ENCODE measurements around the gene SH3RF3. TPM values are rescaled to one million over a fixed set of nuclear protein-coding genes. Genes with fewer than 3 reads are reported as not detected.

The SH3RF3 gene
- total and polyA plus RNA-seq, 9 of the 15 experiments (the other 6 are each of a cell fraction or from before 2014, with no cell fraction given): 0.02 TPM; not detected in 8

DNA sequence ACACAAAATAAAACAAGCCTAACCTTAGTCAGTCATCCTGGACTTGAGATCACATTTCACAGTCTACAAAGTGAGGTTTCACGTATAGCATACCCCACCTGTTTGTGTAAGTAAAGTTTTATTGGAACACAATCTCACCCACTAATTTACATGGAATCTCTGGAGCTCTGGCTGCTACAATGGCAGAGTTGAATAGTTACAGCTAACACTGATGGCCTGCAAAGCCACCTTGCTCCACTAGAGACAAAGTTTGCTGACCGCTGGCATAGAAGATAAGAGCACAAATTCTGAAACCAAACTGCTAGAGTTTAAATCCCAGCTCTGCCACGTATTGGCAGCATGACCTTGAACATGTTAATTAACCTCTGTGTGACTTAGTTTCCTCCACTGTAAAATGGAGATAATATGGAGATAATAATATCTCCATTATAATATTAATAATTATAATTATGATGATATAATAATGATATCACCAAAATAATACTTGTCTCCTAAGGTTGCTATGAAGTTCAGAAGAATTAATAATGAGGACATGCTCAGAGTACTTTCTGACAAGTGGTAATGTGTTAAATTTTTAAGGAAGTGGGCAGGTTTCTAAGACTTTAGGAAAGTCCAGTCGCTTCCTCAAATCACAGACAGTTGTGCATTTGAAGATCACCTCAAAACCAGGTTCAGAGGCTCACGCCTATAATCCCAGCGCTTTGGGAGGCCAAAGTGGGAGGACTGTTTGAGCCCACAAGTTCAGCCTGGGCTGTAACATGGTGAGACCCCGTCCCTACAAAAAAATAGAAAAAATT is 204.6 kb downstream of the SH3RF3 start:
- Histone ChIP-seq H3K36me3 (ENCODE audit: control insufficient read depth, insufficient read depth, low read length) (no peaks in the 10 kb centered on the region), H3K27me3 (ENCODE audit: control insufficient read depth in 2 of 2, insufficient read depth in 2 of 2, low read length in 2 of 2) (peaks cover 13 to 46% of the 10 kb centered on the region in 2 experiments; a peak in 4 of 5 replicates), H3K4me3 (no peak overlapping the region), H3K9me1 (ENCODE audit: control insufficient read depth, insufficient read depth, low read length) (no peaks in the 10 kb centered on the region), H3K9me3 (replicated peaks; ENCODE audit: control insufficient read depth, insufficient read depth, low read depth, low read length) (no peaks in the 10 kb centered on the region), H4K20me1 (replicated peaks; ENCODE audit: control insufficient read depth, insufficient read depth, low read length) (no peaks in the 10 kb centered on the region), H3K4me2 (ENCODE audit: insufficient read depth, low read length) (no peak overlapping the region), H3K27ac (ENCODE audit: extremely low read depth, low read depth, low read length) (no peak overlapping the region), H3K79me2 (ENCODE audit: control insufficient read depth, insufficient read depth, low read length) (no peaks in the 10 kb centered on the region), H3K9ac (ENCODE audit: insufficient read depth in 1 of 2, low read depth in 2 of 2, low read length in 2 of 2) (no peak overlapping the region), H3K4me1 (replicated peaks in 1 of 2; ENCODE audit: control insufficient read depth in 2 of 2, insufficient read depth in 2 of 2, low read length in 2 of 2) (no peaks in the 10 kb centered on the region; a peak in 1 of 5 replicates), H2AFZ (ENCODE audit: low read depth, low read length) (no peak overlapping the region)
- intact Hi-C loops (cut with micrococcal nuclease): no loop called here
- ChIA-PET CTCF (ENCODE audit: low intra/inter-chr PET ratio) (no interaction called here), POLR2A (no interaction called here)
- under 1% methylated on average over 7 of the region's 7 CpGs for WGBS (ENCODE audit: insufficient coverage, low coverage, missing lambda C conversion rate)
- BruUV-seq (replicated peaks): no TSS peak
- FAIRE-seq: no peak
- in situ Hi-C loops (cut with MboI): no loop called here
- ATAC-seq: peak; percentile 65; the same call in 2 of the 3 replicates
- DNase-seq (ENCODE audit: extremely low read depth in 1 of 4, low spot score in 3 of 4): no peak
- TF ChIP-seq SREBF1 (IDR thresholded peaks at IDR 0.05; ENCODE audit: borderline replicate concordance, low read depth, low read length) (no peak), ZNF785 (CRISPR knock-in tag; IDR thresholded peaks at IDR 0.05) (no peak), ZNF175 (CRISPR knock-in tag; IDR thresholded peaks at IDR 0.05; ENCODE audit: low read depth) (no peak), HDAC1 (IDR thresholded peaks at IDR 0.05) (no peak), HDAC2 (IDR thresholded peaks at IDR 0.05) (no peak)
- TF ChIP-seq, protein P1, sequence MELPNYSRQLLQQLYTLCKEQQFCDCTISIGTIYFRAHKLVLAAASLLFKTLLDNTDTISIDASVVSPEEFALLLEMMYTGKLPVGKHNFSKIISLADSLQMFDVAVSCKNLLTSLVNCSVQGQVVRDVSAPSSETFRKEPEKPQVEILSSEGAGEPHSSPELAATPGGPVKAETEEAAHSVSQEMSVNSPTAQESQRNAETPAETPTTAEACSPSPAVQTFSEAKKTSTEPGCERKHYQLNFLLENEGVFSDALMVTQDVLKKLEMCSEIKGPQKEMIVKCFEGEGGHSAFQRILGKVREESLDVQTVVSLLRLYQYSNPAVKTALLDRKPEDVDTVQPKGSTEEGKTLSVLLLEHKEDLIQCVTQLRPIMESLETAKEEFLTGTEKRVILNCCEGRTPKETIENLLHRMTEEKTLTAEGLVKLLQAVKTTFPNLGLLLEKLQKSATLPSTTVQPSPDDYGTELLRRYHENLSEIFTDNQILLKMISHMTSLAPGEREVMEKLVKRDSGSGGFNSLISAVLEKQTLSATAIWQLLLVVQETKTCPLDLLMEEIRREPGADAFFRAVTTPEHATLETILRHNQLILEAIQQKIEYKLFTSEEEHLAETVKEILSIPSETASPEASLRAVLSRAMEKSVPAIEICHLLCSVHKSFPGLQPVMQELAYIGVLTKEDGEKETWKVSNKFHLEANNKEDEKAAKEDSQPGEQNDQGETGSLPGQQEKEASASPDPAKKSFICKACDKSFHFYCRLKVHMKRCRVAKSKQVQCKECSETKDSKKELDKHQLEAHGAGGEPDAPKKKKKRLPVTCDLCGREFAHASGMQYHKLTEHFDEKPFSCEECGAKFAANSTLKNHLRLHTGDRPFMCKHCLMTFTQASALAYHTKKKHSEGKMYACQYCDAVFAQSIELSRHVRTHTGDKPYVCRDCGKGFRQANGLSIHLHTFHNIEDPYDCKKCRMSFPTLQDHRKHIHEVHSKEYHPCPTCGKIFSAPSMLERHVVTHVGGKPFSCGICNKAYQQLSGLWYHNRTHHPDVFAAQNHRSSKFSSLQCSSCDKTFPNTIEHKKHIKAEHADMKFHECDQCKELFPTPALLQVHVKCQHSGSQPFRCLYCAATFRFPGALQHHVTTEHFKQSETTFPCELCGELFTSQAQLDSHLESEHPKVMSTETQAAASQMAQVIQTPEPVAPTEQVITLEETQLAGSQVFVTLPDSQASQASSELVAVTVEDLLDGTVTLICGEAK (IDR thresholded peaks at IDR 0.05): peak; percentile 56; the same call in 1 of the 2 replicates
- TF ChIP-seq, protein P1 (CRISPR knock-in tag; IDR thresholded peaks at IDR 0.05): no peak
- TF ChIP-seq, protein P2, sequence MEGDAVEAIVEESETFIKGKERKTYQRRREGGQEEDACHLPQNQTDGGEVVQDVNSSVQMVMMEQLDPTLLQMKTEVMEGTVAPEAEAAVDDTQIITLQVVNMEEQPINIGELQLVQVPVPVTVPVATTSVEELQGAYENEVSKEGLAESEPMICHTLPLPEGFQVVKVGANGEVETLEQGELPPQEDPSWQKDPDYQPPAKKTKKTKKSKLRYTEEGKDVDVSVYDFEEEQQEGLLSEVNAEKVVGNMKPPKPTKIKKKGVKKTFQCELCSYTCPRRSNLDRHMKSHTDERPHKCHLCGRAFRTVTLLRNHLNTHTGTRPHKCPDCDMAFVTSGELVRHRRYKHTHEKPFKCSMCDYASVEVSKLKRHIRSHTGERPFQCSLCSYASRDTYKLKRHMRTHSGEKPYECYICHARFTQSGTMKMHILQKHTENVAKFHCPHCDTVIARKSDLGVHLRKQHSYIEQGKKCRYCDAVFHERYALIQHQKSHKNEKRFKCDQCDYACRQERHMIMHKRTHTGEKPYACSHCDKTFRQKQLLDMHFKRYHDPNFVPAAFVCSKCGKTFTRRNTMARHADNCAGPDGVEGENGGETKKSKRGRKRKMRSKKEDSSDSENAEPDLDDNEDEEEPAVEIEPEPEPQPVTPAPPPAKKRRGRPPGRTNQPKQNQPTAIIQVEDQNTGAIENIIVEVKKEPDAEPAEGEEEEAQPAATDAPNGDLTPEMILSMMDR (IDR thresholded peaks at IDR 0.05 in 2 of 3, conservative IDR thresholded peaks at IDR 0.05 in 1 of 3; ENCODE audit: insufficient read depth in 2 of 3, low read depth in 1 of 3, low read length in 3 of 3): 0 out of 6 replicates have a peak, but pooled peaks of 1 of the 3 experiments have one; percentile 12
- TF ChIP-seq, protein P3, sequence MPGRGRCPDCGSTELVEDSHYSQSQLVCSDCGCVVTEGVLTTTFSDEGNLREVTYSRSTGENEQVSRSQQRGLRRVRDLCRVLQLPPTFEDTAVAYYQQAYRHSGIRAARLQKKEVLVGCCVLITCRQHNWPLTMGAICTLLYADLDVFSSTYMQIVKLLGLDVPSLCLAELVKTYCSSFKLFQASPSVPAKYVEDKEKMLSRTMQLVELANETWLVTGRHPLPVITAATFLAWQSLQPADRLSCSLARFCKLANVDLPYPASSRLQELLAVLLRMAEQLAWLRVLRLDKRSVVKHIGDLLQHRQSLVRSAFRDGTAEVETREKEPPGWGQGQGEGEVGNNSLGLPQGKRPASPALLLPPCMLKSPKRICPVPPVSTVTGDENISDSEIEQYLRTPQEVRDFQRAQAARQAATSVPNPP (IDR thresholded peaks at IDR 0.05; ENCODE audit: borderline replicate concordance, insufficient read depth, insufficient read length): no peak
